ENCODE results near the gene ATP6V0C.

Gene ATP6V0C

GRCh38 chr16:2513405-2514332 lies at the start of gene ATP6V0C:
TSS of gene ATP6V0C (plus strand) at chr16:2513952. CDS start at chr16:2514104, 152 bp downstream.
- Histone ChIP-seq H3K4me3 (ENCODE audit: low read depth in 1 of 2, low read length in 2 of 2) (peak within 1 kb of the TSS; percentile 80 to 93), H3K9me3 (ENCODE audit: control insufficient read depth in 1 of 2, low read length in 2 of 2) (no peaks in the 10 kb centered on the region), H3K4me1 (ENCODE audit: control insufficient read depth in 1 of 2, insufficient read depth in 2 of 2, low read length in 2 of 2) (peaks cover 23 to 49% of the 10 kb centered on the region in 2 donors), H3K27ac (ENCODE audit: low read length) (peak within 1 kb of the TSS; percentile 90), H3K36me3 (ENCODE audit: control insufficient read depth in 1 of 2, insufficient read depth in 2 of 2, low read length in 2 of 2) (no peaks in the 10 kb centered on the region), H3K27me3 (ENCODE audit: low read depth, low read length) (no peaks in the 10 kb centered on the region)

GRCh38 chr16:2464333-2464732 lies 49.4 kb upstream of the ATP6V0C start:
- H3K27me3 ChIP-seq (ENCODE audit: low read depth, low read length) = peaks cover 5% of the 10 kb centered on the region
- peaks cover 0 to 25% of the 10 kb centered on the region in 2 donors for H3K4me1 ChIP-seq (ENCODE audit: control insufficient read depth in 1 of 2, insufficient read depth in 2 of 2, low read length in 2 of 2)
- no peaks in the 10 kb centered on the region for H3K36me3 ChIP-seq (ENCODE audit: control insufficient read depth in 1 of 2, insufficient read depth in 2 of 2, low read length in 2 of 2)
- no peak overlapping the region for H3K4me3 ChIP-seq (ENCODE audit: low read depth in 1 of 2, low read length in 2 of 2)
- no peaks in the 10 kb centered on the region for H3K9me3 ChIP-seq (ENCODE audit: control insufficient read depth in 1 of 2, low read length in 2 of 2)
- H3K27ac ChIP-seq (ENCODE audit: low read length) = no peak overlapping the region

GRCh38 chr16:2465653-2466415 lies 47.9 kb upstream of the ATP6V0C start:
- H3K4me1 ChIP-seq (ENCODE audit: control insufficient read depth in 1 of 2, insufficient read depth in 2 of 2, low read length in 2 of 2) = peaks cover 0 to 20% of the 10 kb centered on the region in 2 donors
- peaks cover 12% of the 10 kb centered on the region for H3K27me3 ChIP-seq (ENCODE audit: low read depth, low read length)
- no peak overlapping the region for H3K4me3 ChIP-seq (ENCODE audit: low read depth in 1 of 2, low read length in 2 of 2)
- no peak overlapping the region for H3K27ac ChIP-seq (ENCODE audit: low read length)
- H3K9me3 ChIP-seq (ENCODE audit: control insufficient read depth in 1 of 2, low read length in 2 of 2) = no peaks in the 10 kb centered on the region
- H3K36me3 ChIP-seq (ENCODE audit: control insufficient read depth in 1 of 2, insufficient read depth in 2 of 2, low read length in 2 of 2) = no peaks in the 10 kb centered on the region

GRCh38 chr16:2466667-2467527 lies 46.9 kb upstream of the ATP6V0C start:
- peaks cover 14% of the 10 kb centered on the region for H3K27me3 ChIP-seq (ENCODE audit: low read depth, low read length)
- peaks cover 0 to 31% of the 10 kb centered on the region in 2 donors for H3K4me1 ChIP-seq (ENCODE audit: control insufficient read depth in 1 of 2, insufficient read depth in 2 of 2, low read length in 2 of 2)
- no peak overlapping the region for H3K27ac ChIP-seq (ENCODE audit: low read length)
- no peaks in the 10 kb centered on the region for H3K9me3 ChIP-seq (ENCODE audit: control insufficient read depth in 1 of 2, low read length in 2 of 2)
- no peaks in the 10 kb centered on the region for H3K36me3 ChIP-seq (ENCODE audit: control insufficient read depth in 1 of 2, insufficient read depth in 2 of 2, low read length in 2 of 2)
- peak overlapping the region in 1 of 2 donors; percentile 59 for H3K4me3 ChIP-seq (ENCODE audit: low read depth in 1 of 2, low read length in 2 of 2)

- H3K4me3 ChIP-seq (ENCODE audit: low read depth in 1 of 2, low read length in 2 of 2) = peak overlapping the region; percentile 21 to 59
- no peaks in the 10 kb centered on the region for H3K9me3 ChIP-seq (ENCODE audit: control insufficient read depth in 1 of 2, low read length in 2 of 2)
- peaks cover 20% of the 10 kb centered on the region for H3K27me3 ChIP-seq (ENCODE audit: low read depth, low read length)
- peaks cover 0 to 31% of the 10 kb centered on the region in 2 donors for H3K4me1 ChIP-seq (ENCODE audit: control insufficient read depth in 1 of 2, insufficient read depth in 2 of 2, low read length in 2 of 2)
- no peak overlapping the region for H3K27ac ChIP-seq (ENCODE audit: low read length)
- H3K36me3 ChIP-seq (ENCODE audit: control insufficient read depth in 1 of 2, insufficient read depth in 2 of 2, low read length in 2 of 2) = no peaks in the 10 kb centered on the region
Observed at GRCh38 chr16:2467528-2468232, 46.1 kb upstream of the ATP6V0C start.

- H3K36me3 ChIP-seq (ENCODE audit: control insufficient read depth in 1 of 2, insufficient read depth in 2 of 2, low read length in 2 of 2) = no peaks in the 10 kb centered on the region
- peak overlapping the region; percentile 21 to 59 for H3K4me3 ChIP-seq (ENCODE audit: low read depth in 1 of 2, low read length in 2 of 2)
- H3K27me3 ChIP-seq (ENCODE audit: low read depth, low read length) = peaks cover 26% of the 10 kb centered on the region
- no peak overlapping the region for H3K27ac ChIP-seq (ENCODE audit: low read length)
- H3K9me3 ChIP-seq (ENCODE audit: control insufficient read depth in 1 of 2, low read length in 2 of 2) = no peaks in the 10 kb centered on the region
- peaks cover 0 to 34% of the 10 kb centered on the region in 2 donors for H3K4me1 ChIP-seq (ENCODE audit: control insufficient read depth in 1 of 2, insufficient read depth in 2 of 2, low read length in 2 of 2)
Observed at GRCh38 chr16:2468233-2468724, 45.5 kb upstream of the ATP6V0C start.

- peak overlapping the region in 1 of 2 donors; percentile 59 for H3K4me3 ChIP-seq (ENCODE audit: low read depth in 1 of 2, low read length in 2 of 2)
- peaks cover 28% of the 10 kb centered on the region for H3K27me3 ChIP-seq (ENCODE audit: low read depth, low read length)
- H3K9me3 ChIP-seq (ENCODE audit: control insufficient read depth in 1 of 2, low read length in 2 of 2) = no peaks in the 10 kb centered on the region
- no peak overlapping the region for H3K27ac ChIP-seq (ENCODE audit: low read length)
- H3K4me1 ChIP-seq (ENCODE audit: control insufficient read depth in 1 of 2, insufficient read depth in 2 of 2, low read length in 2 of 2) = peaks cover 0 to 38% of the 10 kb centered on the region in 2 donors
- H3K36me3 ChIP-seq (ENCODE audit: control insufficient read depth in 1 of 2, insufficient read depth in 2 of 2, low read length in 2 of 2) = no peaks in the 10 kb centered on the region
Observed at GRCh38 chr16:2468725-2469398, 44.9 kb upstream of the ATP6V0C start.

- H3K9me3 ChIP-seq (ENCODE audit: control insufficient read depth in 1 of 2, low read length in 2 of 2) = no peaks in the 10 kb centered on the region
- H3K36me3 ChIP-seq (ENCODE audit: control insufficient read depth in 1 of 2, insufficient read depth in 2 of 2, low read length in 2 of 2) = no peaks in the 10 kb centered on the region
- H3K4me1 ChIP-seq (ENCODE audit: control insufficient read depth in 1 of 2, insufficient read depth in 2 of 2, low read length in 2 of 2) = peaks cover 0 to 45% of the 10 kb centered on the region in 2 donors
- no peak overlapping the region for H3K27ac ChIP-seq (ENCODE audit: low read length)
- H3K27me3 ChIP-seq (ENCODE audit: low read depth, low read length) = peaks cover 28% of the 10 kb centered on the region
- no peak overlapping the region for H3K4me3 ChIP-seq (ENCODE audit: low read depth in 1 of 2, low read length in 2 of 2)
Observed at GRCh38 chr16:2469399-2470233, 44.1 kb upstream of the ATP6V0C start.

DNA sequence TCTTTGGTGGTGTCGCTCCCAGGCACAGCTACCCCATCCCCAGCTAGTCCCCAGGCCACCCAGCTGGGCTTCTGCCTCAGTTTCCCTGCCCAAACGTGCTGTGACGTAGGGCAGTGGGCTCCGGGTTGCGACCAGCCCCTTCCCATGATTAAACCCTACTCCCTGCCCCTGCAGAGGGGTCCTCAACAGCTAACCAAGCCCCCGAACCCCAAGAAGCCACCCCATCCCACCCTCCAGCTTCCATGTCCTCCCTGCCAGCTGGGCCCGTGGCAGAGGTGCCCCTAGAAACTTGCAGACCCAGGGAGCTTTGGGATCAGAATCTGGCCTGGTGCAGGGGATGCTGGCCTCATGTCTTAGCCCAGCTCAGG lies 43.5 kb upstream of the ATP6V0C start:
- H3K4me3 ChIP-seq (ENCODE audit: low read depth in 1 of 2, low read length in 2 of 2) = no peak overlapping the region
- no peaks in the 10 kb centered on the region for H3K9me3 ChIP-seq (ENCODE audit: control insufficient read depth in 1 of 2, low read length in 2 of 2)
- H3K27me3 ChIP-seq (ENCODE audit: low read depth, low read length) = peaks cover 28% of the 10 kb centered on the region
- no peak overlapping the region for H3K27ac ChIP-seq (ENCODE audit: low read length)
- peaks cover 0 to 46% of the 10 kb centered on the region in 2 donors for H3K4me1 ChIP-seq (ENCODE audit: control insufficient read depth in 1 of 2, insufficient read depth in 2 of 2, low read length in 2 of 2)
- no peaks in the 10 kb centered on the region for H3K36me3 ChIP-seq (ENCODE audit: control insufficient read depth in 1 of 2, insufficient read depth in 2 of 2, low read length in 2 of 2)
